Keratinocyte (primary cell): ENCODE results near the gene CDK2AP2. TPM values are rescaled to one million over a fixed set of nuclear protein-coding genes. Genes with fewer than 3 reads are reported as not detected.

Experiments used
- DNase-seq: peaks from one replicate; pipeline ENCODE4 v3.0.0-alpha.2; 2011; ENCODE audit warnings: low read depth, missing footprints, low spot score
- FAIRE-seq: peaks from 2 replicates; lab custom pipeline; 2011; peaks lifted over from hg19 to GRCh38; lab: Jason Lieb, UNC
- H2AFZ ChIP-seq: 2 replicates; pipeline ENCODE4 v1.6.0; 2012; ENCODE audit warnings: low read length, control low read depth, inconsistent platforms; ENCODE audit not compliant: control insufficient read depth
- H3K27ac ChIP-seq: 2 replicates; pipeline ENCODE4 v1.5.1; 2011; ENCODE audit warnings: low read length; ENCODE audit not compliant: control insufficient read depth, insufficient read depth
- H3K27me3 ChIP-seq: 3 replicates; pipeline ENCODE4 v1.6.0; 2011; ENCODE audit warnings: low read length; ENCODE audit not compliant: control insufficient read depth, insufficient read depth; ENCODE audit errors: extremely low read depth
- H3K36me3 ChIP-seq, 2 experiments: 2 replicates in 1 of 2; 3 replicates in 1 of 2; pipeline ENCODE4 v1.5.1; 2011; ENCODE audit warnings: low read length in 2 of 2, mild to moderate bottlenecking in 1 of 2; ENCODE audit not compliant: control insufficient read depth in 2 of 2, insufficient read depth in 2 of 2; ENCODE audit errors: extremely low read depth in 1 of 2
- H3K4me1 ChIP-seq: 3 replicates; pipeline ENCODE4 v1.5.1; 2011; ENCODE audit warnings: low read length; ENCODE audit not compliant: control insufficient read depth, insufficient read depth; ENCODE audit errors: extremely low read depth
- H3K4me2 ChIP-seq: 3 replicates; pipeline ENCODE4 v1.6.0; 2011; ENCODE audit warnings: low read depth, low read length; ENCODE audit not compliant: control insufficient read depth, insufficient read depth; ENCODE audit errors: extremely low read depth
- H3K4me3 ChIP-seq, 3 experiments: fragments of 200-600 bp in 1 of 3; sonication (generic) in 1 of 3; 2 replicates in 2 of 3; 3 replicates in 1 of 3; pipeline ENCODE4 v1.5.1; 2011 to 2016; ENCODE audit warnings: low read length in 3 of 3, mild to moderate bottlenecking in 3 of 3, control low read depth in 2 of 3, inconsistent platforms in 1 of 3, low read depth in 1 of 3, mixed read lengths in 1 of 3, mixed run types in 1 of 3, moderate library complexity in 1 of 3; ENCODE audit not compliant: control insufficient read depth in 2 of 3, insufficient read depth in 2 of 3; ENCODE audit errors: extremely low read depth in 1 of 3
- H3K79me2 ChIP-seq: 2 replicates; pipeline ENCODE4 v1.6.0; 2012; ENCODE audit warnings: low read length; ENCODE audit not compliant: control insufficient read depth, insufficient read depth
- H3K9ac ChIP-seq: 3 replicates; pipeline ENCODE4 v1.6.0; 2011; ENCODE audit warnings: low read length; ENCODE audit not compliant: control insufficient read depth, insufficient read depth; ENCODE audit errors: extremely low read depth
- H3K9me1 ChIP-seq: 3 replicates; pipeline ENCODE4 v1.6.0; 2011; ENCODE audit warnings: low read length; ENCODE audit not compliant: control insufficient read depth, insufficient read depth; ENCODE audit errors: extremely low read depth
- H3K9me3 ChIP-seq: 2 replicates; pipeline ENCODE4 v1.5.1; 2012; ENCODE audit warnings: low read depth, low read length; ENCODE audit not compliant: control insufficient read depth
- H4K20me1 ChIP-seq: 3 replicates; pipeline ENCODE4 v1.6.0; 2011; ENCODE audit warnings: low read length; ENCODE audit not compliant: control insufficient read depth, insufficient read depth; ENCODE audit errors: extremely low read depth
- EZH2 ChIP-seq: IDR thresholded peaks from one replicate; pipeline ENCODE4 v1.6.1; 2012; ENCODE audit warnings: inconsistent platforms, mild to moderate bottlenecking, low read length, moderate library complexity
- dilution Hi-C: fragments of 300-500 bp; cut with MboI; formaldehyde crosslinking; loops from one replicate; pipeline ENCODE4 v1.7.0; 2020; ENCODE audit warnings: low sequenced_read_pairs; ENCODE audit not compliant: extremely low pct_ligation_motif_present
- polyA plus RNA-seq, 5 experiments: library from polyadenylated mRNA; depleted of rRNA in 3 of 5; stranded (reverse) in 3 of 5; stranded (forward) in 1 of 5; unstranded in 1 of 5; fragments of >200 nt; gene quantifications; 1 replicate in 1 of 5; 2 replicates in 3 of 5; 3 replicates in 1 of 5; pipeline versions ENCODE4 v1.2.1 to v1.2.3, GENCODE V29; 2011 to 2012; ENCODE audit warnings: missing spikeins in 2 of 5, low read depth in 1 of 5, low replicate concordance in 1 of 5
- TF ChIP-seq, protein P1 (sequence below), 3 experiments: IDR thresholded peaks in 1 of 3; conservative IDR thresholded peaks in 1 of 3; optimal IDR thresholded peaks in 1 of 3; 2 replicates in 2 of 3; 3 replicates in 1 of 3; pipeline versions ENCODE3 to v1.5.1; 2011; ENCODE audit warnings: low read length in 3 of 3, mild to moderate bottlenecking in 3 of 3, moderate library complexity in 2 of 3, control low read depth in 1 of 3, inconsistent platforms in 1 of 3; ENCODE audit not compliant: insufficient read depth in 2 of 3; ENCODE audit errors: extremely low read depth in 1 of 3

The CDK2AP2 gene
- polyA plus RNA-seq, 1 donor (not counting 4 experiments of a cell fraction or from before 2014, with no cell fraction given), result 9.7 TPM

DNA sequence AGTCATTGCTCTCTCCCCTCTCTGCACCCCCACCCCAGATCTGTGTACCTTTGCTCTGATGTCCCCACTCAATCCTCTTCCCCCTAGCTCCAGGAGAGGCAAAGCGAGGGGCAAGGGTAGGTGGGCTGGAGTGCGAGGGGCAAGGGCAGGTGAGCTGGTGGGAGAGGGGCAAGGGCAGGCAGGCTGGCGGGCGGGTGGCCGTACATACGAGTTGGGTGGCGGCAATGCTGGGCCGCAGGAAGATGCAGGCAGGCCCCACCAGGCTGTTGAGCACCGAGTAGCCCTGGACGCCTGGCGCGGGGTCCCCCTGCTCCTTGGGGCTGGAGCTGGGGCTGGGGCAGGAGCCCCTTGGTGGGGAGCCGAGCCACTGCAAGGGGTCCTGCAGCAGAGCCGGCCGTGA lies 14.4 kb upstream of the CDK2AP2 start:
- Histone ChIP-seq H3K9ac (no peak overlapping the region), H3K4me2 (no peak overlapping the region), H3K4me1 (no peaks in the 10 kb centered on the region), H3K79me2 (no peaks in the 10 kb centered on the region), H3K9me3 (no peaks in the 10 kb centered on the region), H2AFZ (no peak overlapping the region), H3K9me1 (no peaks in the 10 kb centered on the region), H3K27me3 (no peaks in the 10 kb centered on the region), H4K20me1 (no peaks in the 10 kb centered on the region), H3K27ac (no peak overlapping the region), H3K4me3 (no peak overlapping the region), H3K36me3 (no peaks in the 10 kb centered on the region)
- no peak for TF ChIP-seq EZH2
- TF ChIP-seq, protein P1, sequence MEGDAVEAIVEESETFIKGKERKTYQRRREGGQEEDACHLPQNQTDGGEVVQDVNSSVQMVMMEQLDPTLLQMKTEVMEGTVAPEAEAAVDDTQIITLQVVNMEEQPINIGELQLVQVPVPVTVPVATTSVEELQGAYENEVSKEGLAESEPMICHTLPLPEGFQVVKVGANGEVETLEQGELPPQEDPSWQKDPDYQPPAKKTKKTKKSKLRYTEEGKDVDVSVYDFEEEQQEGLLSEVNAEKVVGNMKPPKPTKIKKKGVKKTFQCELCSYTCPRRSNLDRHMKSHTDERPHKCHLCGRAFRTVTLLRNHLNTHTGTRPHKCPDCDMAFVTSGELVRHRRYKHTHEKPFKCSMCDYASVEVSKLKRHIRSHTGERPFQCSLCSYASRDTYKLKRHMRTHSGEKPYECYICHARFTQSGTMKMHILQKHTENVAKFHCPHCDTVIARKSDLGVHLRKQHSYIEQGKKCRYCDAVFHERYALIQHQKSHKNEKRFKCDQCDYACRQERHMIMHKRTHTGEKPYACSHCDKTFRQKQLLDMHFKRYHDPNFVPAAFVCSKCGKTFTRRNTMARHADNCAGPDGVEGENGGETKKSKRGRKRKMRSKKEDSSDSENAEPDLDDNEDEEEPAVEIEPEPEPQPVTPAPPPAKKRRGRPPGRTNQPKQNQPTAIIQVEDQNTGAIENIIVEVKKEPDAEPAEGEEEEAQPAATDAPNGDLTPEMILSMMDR (optimal IDR thresholded peaks at IDR 0.05 in 1 of 3, IDR thresholded peaks at IDR 0.05 in 1 of 3, conservative IDR thresholded peaks at IDR 0.05 in 1 of 3; ENCODE audit: extremely low read depth in 1 of 3, insufficient read depth in 2 of 3, low read length in 3 of 3), result no peak
- FAIRE-seq, result no peak
- no peak for DNase-seq
- dilution Hi-C loops, result no loop called here

DNA sequence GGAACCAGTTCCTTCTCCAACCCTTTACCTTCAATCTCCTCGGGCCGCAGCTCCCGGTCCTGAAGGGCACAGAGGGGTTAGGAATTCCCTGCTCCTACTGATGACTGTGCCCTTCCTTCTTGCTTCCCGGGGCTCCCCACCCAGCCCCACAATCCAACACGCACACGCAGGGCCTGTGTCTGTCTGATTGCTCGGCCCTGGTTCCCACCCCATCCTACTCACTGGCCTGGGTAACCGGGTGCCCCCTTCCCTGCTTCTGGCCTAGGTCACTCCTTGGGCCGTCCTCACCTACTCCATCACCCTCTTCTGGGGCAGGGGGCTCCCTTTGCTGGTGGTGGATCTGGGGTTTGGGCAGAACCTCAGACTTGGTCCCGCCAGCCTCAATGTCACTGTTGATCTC lies 14.0 kb upstream of the CDK2AP2 start:
- no peaks in the 10 kb centered on the region for H3K9me1 ChIP-seq
- dilution Hi-C loops, result no loop called here
- no peak for FAIRE-seq

More for the DNA sequence above, 14.0 kb upstream of the CDK2AP2 start:
- Histone ChIP-seq H3K4me2 (no peak overlapping the region), H3K79me2 (no peaks in the 10 kb centered on the region), H2AFZ (no peak overlapping the region), H3K9me3 (no peaks in the 10 kb centered on the region), H3K4me1 (no peaks in the 10 kb centered on the region), H4K20me1 (no peaks in the 10 kb centered on the region), H3K4me3 (no peak overlapping the region), H3K27me3 (no peaks in the 10 kb centered on the region), H3K36me3 (no peaks in the 10 kb centered on the region), H3K9ac (no peak overlapping the region), H3K27ac (no peak overlapping the region)
- no peak for DNase-seq
- TF ChIP-seq, protein P1 (optimal IDR thresholded peaks at IDR 0.05 in 1 of 3, IDR thresholded peaks at IDR 0.05 in 1 of 3, conservative IDR thresholded peaks at IDR 0.05 in 1 of 3; ENCODE audit: extremely low read depth in 1 of 3, insufficient read depth in 2 of 3, low read length in 3 of 3), result no peak
- TF ChIP-seq EZH2, result no peak
